NCI-H446 treated with DMSO at 0.1 percent for 48 hours (cell line): ENCODE data around the gene IRF1.
"Not testable (repeated sequence)": the region's sequence is repeated elsewhere in the genome, so short reads cannot be mapped to it uniquely, and the experiment has no call there.

Experiments
- DNase-seq: peaks from one replicate; lab custom pipeline; 2025; lab: John Stamatoyannopoulos, UW

Gene IRF1

GRCh38 chr5:132486318-132487094 lies 4.1 kb downstream of the IRF1 start:
- no peak for DNase-seq

DNA sequence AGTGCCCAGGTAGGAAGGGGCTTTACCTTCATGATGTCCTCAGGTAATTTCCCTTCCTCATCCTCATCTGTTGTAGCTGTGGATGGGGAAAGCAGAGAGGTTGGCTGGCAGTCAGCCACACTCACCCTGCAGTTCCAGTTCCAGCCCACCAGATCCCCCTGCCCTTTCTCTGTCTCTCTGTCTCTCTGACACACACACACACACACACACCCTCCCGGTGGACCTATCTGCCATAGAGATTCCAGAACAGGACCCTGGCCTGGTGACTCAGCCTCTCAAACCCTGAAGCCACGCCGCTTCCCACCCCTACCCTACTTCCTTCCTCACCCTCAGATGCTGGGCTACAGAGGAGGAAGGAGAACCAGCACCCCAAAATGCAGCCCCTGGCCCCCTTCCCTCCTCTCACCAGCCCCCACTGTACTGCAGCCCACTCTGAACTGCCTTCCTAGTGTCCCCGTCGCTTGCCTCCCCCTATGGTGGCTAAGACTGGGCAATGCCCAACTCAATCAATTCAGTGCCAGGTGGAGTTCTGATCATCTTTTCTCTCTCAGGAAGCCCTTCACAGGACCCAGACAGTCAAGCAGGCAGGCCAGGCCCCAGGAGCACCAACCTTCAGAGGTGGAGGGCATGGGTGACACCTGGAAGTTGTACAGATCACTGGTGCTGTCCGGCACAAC lies 4.8 kb downstream of the IRF1 start:
- no peak for DNase-seq

GRCh38 chr5:132484876-132485640 lies 5.5 kb downstream of the IRF1 start:
- not testable (repeated sequence) for DNase-seq

DNA sequence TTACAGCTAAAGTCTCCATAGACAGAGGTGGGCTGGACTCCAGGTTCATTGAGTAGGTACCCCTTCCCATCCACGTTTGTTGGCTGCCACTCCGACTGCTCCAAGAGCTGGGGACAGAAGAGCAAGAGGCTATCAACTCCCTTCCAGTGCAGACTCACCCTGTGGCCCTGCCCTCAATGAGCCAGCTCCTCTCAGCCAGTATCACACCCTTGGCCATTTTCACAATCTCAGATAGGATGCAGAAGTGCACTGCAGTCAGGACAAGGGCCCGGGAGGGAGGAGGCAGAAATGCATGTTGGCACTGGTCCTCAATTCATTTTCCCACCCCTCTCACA lies 6.2 kb downstream of the IRF1 start:
- no peak for DNase-seq

- DNase-seq: no peak
These were observed 6.7 kb downstream of the IRF1 start for GRCh38 chr5:132483661-132484390.

DNA sequence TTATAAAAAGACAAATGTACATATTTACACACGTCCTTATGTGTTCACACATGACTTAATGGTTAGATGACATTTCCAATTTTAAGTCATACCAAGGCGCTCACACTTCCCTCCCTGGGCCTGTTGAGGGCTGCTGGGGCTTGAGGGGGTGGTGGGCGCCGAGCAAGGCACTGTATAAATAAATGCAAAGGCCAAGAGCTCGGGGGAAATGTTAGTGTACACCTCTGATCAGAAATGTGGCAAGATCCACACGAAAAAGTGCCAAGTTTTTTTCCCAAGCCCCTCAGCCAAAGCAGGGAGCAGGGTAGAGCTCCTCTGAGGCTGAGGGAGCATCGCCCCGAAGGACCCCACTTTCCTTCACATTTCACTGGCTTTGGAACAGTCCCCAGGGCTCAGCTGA lies 7.5 kb downstream of the IRF1 start:
- DNase-seq: no peak

GRCh38 chr5:132481596-132482211 lies 8.9 kb downstream of the IRF1 start:
- no peak for DNase-seq

DNA sequence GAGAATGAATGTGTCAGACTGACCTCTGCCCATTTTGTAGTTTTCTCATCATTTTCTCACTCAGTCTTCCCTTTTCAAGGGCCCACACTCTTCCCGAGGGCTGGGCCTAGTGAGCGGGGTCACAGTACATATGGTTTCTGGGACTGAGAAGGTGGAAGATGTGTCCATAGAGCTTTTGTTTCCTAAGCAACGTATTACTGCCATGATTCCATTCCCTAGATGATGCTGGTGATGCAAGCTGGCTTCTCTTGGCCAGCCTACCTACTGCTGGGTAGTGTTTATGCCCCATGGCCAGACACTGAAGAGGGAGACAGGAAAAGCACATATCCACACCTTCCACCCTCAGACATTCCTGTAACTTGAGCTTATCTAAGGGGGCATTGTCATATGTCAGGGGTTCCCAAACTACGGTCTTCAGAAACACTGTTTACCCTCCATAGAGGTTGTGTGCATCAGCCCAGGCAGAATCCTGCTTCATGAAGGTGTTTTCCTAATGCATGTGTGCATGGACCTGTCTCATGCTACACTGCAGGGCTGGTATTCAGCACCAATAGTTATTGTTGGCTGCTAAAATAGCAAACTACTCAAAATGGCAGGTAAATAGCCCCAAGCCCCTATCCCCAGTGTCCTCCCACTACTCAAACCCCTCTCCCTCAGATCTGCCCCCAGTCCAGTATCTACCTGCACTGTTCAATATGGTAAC lies 9.5 kb downstream of the IRF1 start:
- DNase-seq: no peak

DNA sequence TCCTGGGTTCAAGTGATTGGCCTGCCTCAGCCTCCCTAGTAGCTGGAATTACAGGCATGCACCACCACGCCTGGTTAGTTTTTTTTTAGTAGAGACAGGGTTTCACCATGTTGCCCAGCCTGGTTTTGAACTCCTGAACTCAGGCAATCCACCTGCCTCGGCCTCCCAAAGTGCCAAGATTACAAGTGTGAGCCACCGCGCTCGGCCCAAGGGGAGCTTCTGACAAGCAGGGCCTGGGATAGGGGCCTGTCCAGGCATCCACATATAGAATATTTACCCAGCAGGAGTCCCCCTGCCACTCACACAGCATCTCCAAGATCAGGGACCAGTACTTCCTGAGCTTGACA lies 10.1 kb downstream of the IRF1 start:
- no peak for DNase-seq

DNA sequence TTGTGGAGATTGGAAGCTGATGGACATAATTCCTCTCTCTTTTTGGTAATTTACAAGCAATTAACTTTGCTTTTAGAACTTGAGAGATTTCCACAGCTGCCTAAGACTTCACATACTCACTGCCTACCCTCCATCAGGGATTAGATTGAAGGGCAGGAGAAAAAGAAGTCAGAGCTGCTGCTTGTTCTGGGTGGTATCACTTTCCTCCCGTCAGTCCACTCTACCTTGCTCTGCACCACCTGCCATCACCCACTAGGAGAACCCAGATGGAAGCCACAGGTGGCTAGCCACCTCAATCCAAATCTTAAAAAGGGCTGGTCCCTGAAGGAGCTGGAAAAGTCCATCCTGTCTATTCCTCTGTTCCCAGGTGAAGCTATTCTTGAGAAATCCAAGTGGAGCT lies 10.5 kb downstream of the IRF1 start:
- no peak for DNase-seq

- no peak for DNase-seq
These were observed 11.2 kb downstream of the IRF1 start for GRCh38 chr5:132479111-132479951.

GRCh38 chr5:132478366-132478871 lies 12.2 kb downstream of the IRF1 start:
- no peak for DNase-seq

GRCh38 chr5:132477784-132478365 lies 12.7 kb downstream of the IRF1 start:
- DNase-seq: no peak

DNA sequence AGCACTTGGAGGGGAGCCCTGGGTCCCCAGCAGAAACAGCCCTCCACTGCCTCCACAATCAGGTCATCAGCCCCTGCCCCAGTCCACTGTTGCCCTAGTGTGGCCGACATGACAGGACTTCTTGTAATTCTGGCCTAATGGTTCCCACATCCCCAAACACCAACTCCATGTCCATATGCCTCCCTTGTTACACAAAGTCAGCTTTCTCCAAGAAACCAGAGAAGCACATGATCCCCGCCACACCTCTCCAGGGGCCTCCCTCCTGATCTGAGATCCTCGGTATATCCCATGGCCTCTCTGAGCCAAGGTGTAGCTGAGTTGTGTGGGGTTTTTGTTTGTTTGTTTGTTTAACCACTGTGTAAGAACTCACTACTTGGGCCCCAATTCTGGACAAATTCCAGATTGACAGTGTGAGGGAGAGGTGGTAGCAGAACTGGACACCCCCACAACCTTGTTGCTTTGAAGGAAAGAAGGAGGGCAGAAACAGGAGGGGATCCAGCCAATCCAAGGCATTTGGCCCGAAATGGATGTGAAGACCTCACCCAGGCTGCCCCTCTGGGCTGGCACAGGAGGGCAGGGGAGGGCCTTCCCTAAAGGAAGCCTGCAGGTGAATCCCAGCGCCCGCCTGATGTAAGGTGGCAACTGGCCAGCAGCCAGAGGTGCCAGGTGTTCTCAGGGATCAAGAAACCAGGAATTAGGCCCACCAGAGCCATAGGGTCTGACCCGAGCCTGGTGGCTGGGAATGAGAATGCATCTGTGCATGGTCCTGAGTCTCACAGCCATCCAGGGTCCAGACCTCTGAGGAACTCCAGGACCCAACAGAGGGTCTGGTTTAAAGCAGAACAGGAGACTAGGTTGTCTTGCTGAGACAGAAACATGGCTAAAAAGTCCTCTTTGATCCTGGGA lies 13.4 kb downstream of the IRF1 start:
- no peak for DNase-seq

GRCh38 chr5:132475987-132476875 lies 14.3 kb downstream of the IRF1 start:
- DNase-seq: no peak

GRCh38 chr5:132475497-132475882 lies 15.1 kb downstream of the IRF1 start:
- DNase-seq: no peak

DNA sequence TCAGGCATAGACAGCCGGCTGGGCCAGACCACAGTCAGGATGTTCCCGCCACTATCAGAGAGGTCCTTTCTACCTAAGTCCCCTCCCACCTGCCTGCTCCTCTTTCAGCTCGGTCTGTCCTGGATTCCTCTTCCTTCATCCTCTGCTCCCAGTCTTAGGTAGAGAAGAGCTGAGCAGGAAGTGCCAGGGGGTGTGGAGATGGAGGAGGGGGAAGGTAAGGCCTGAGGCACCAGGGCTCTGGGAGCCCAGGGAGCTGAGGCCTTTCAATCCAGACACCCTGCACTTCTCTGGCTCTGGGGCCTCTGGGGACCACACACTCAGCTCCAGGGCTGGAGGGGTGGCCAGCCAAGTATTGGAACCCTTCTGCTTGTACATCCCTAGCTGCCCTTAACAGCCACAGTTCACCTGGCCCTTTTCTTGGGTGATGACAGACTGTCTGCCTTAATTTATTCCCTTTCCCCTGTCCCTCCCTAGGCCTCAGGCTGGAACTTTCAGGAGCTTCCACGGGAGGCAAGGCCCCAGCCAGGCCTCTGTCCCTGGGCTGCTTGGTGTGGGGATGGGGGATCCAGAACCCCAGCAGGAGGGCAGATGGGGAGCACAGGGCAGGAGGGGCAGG lies 15.6 kb downstream of the IRF1 start:
- no peak for DNase-seq
